ENCODE data around the gene HECA. TPM values are rescaled to one million over a fixed set of nuclear protein-coding genes. Genes with fewer than 3 reads are reported as not detected.
"Not testable (repeated sequence)": the region's sequence is repeated elsewhere in the genome, so short reads cannot be mapped to it uniquely, and the experiment has no call there.

Gene HECA
- polyA plus RNA-seq, 4 donors: 11.6 to 33.9 (median 17.0) TPM

GRCh38 chr6:139212460-139212859 lies 77.6 kb downstream of the HECA start:
- 100% methylated on average over 1 of the region's 2 CpGs; no CpG with 5 or more reads in 2 of the 3 donors for WGBS, 3 donors
- not testable (repeated sequence) for FAIRE-seq

DNA sequence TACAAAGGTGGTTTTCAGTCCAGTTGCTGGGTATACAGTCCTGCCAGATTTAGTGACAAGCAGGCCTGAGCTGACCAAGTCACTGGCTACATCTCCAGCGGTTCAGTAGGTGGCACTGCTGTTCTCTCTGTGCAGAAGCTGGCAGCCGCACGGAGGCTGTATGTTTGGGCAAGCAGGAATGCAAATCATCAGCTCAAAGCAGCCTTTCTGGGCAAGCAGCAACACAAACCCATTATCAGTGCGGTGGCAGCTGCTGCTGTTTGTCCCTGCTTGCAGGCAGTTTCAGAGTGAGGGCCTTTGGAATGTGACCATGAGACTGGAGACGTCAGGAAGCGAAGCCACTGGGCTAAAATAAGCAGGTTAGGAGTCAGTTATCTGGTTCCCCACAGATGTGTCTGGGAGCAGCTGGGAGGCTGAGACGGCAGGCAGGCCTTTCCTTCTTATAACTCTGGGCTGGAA lies 84.4 kb downstream of the HECA start:
- DNase-seq (peak; percentile 81 to 87), FAIRE-seq (no peak)
- peaks cover 0 to 5% (median 0%) of the 10 kb centered on the region in 3 donors for H3K4me1 ChIP-seq (ENCODE audit: control insufficient read depth in 3 of 3, insufficient read depth in 2 of 3, low read depth in 1 of 3, low read length in 2 of 3)

More at GRCh38 chr6:139212460-139212859, 77.6 kb downstream of the HECA start:
- H3K36me3 ChIP-seq (ENCODE audit: control insufficient read depth in 3 of 3, insufficient read depth in 2 of 3, low read depth in 1 of 3, low read length in 3 of 3); H3K4me3 ChIP-seq (ENCODE audit: low read depth in 1 of 3, low read length in 3 of 3); H3K27me3 ChIP-seq (ENCODE audit: control insufficient read depth in 3 of 3, insufficient read depth in 3 of 3, low read length in 3 of 3); DNase-seq; H3K9me3 ChIP-seq (ENCODE audit: control insufficient read depth in 2 of 2, insufficient read depth in 1 of 2, low read depth in 1 of 2, low read length in 1 of 2); H3K4me1 ChIP-seq (ENCODE audit: control insufficient read depth in 3 of 3, insufficient read depth in 2 of 3, low read depth in 1 of 3, low read length in 2 of 3); H3K27ac ChIP-seq (ENCODE audit: low read depth in 1 of 3, low read length in 2 of 3): not testable (repeated sequence)

GRCh38 chr6:139219746-139220145 lies 84.9 kb downstream of the HECA start:
- no peak for DNase-seq
- Histone ChIP-seq H3K36me3 (ENCODE audit: control insufficient read depth in 3 of 3, insufficient read depth in 2 of 3, low read depth in 1 of 3, low read length in 3 of 3) (no peaks in the 10 kb centered on the region), H3K27me3 (ENCODE audit: control insufficient read depth in 3 of 3, insufficient read depth in 3 of 3, low read length in 3 of 3) (no peaks in the 10 kb centered on the region), H3K4me1 (ENCODE audit: control insufficient read depth in 3 of 3, insufficient read depth in 2 of 3, low read depth in 1 of 3, low read length in 2 of 3) (peaks cover 0 to 5% (median 0%) of the 10 kb centered on the region in 3 donors), H3K9me3 (ENCODE audit: control insufficient read depth in 2 of 2, insufficient read depth in 1 of 2, low read depth in 1 of 2, low read length in 1 of 2) (no peaks in the 10 kb centered on the region), H3K27ac (ENCODE audit: low read depth in 1 of 3, low read length in 2 of 3) (peak overlapping the region in 1 of 3 donors; percentile 46), H3K4me3 (ENCODE audit: low read depth in 1 of 3, low read length in 3 of 3) (no peak overlapping the region)
- FAIRE-seq: no peak
- 88 to 100% (median 98%) methylated on average over 2 of the region's 2 CpGs for WGBS, 3 donors

More for the DNA sequence above, 84.4 kb downstream of the HECA start:
- no peaks in the 10 kb centered on the region for H3K9me3 ChIP-seq (ENCODE audit: control insufficient read depth in 2 of 2, insufficient read depth in 1 of 2, low read depth in 1 of 2, low read length in 1 of 2)
- peak overlapping the region in 1 of 3 donors; percentile 46 for H3K27ac ChIP-seq (ENCODE audit: low read depth in 1 of 3, low read length in 2 of 3)
- WGBS, 3 donors: 5 to 12% (median 6%) methylated on average over 7 of the region's 7 CpGs
- H3K27me3 ChIP-seq (ENCODE audit: control insufficient read depth in 3 of 3, insufficient read depth in 3 of 3, low read length in 3 of 3): no peaks in the 10 kb centered on the region
- no peak overlapping the region for H3K4me3 ChIP-seq (ENCODE audit: low read depth in 1 of 3, low read length in 3 of 3)
- no peaks in the 10 kb centered on the region for H3K36me3 ChIP-seq (ENCODE audit: control insufficient read depth in 3 of 3, insufficient read depth in 2 of 3, low read depth in 1 of 3, low read length in 3 of 3)

DNA sequence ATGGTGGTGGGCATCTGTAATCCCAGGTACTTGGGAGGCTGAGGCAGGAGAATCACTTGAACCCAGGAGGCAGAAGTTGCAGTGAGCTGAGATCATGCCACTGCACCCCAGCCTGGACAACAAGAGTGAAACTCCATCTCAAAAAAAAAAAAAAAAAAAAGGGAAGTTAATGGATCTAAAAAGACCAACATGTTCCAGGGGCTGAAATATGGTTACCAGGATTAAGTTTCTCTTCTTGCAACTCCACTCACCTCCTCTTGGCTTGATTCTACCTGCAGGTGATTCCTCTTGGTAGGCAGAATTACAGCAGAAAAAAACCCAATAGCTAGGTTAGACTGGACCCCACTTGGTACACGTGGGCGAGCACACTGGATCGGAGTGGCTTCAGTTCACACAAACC lies 93.5 kb downstream of the HECA start:
- H3K4me1 ChIP-seq (ENCODE audit: control insufficient read depth in 3 of 3, insufficient read depth in 2 of 3, low read depth in 1 of 3, low read length in 2 of 3); H3K27ac ChIP-seq (ENCODE audit: low read depth in 1 of 3, low read length in 2 of 3); H3K4me3 ChIP-seq (ENCODE audit: low read depth in 1 of 3, low read length in 3 of 3); DNase-seq; FAIRE-seq; H3K36me3 ChIP-seq (ENCODE audit: control insufficient read depth in 3 of 3, insufficient read depth in 2 of 3, low read depth in 1 of 3, low read length in 3 of 3); H3K9me3 ChIP-seq (ENCODE audit: control insufficient read depth in 2 of 2, insufficient read depth in 1 of 2, low read depth in 1 of 2, low read length in 1 of 2); H3K27me3 ChIP-seq (ENCODE audit: control insufficient read depth in 3 of 3, insufficient read depth in 3 of 3, low read length in 3 of 3): not testable (repeated sequence)
- WGBS, 3 donors: 94 to 97% (median 96%) methylated on average over 3 of the region's 3 CpGs

Other genes starting within 250 kb of the HECA start
- 10 to 100 TPM; 18.7 to 47.1 (median 21.8) TPM for gene REPS1, start 146.8 kb upstream of the HECA start, polyA plus RNA-seq
- 100 to 1,000 TPM; 106 to 227 (median 147) TPM for gene ABRACL, start 106.3 kb upstream of the HECA start, polyA plus RNA-seq
- 1 to 10 TPM in 1 of 4 donors, under 1 TPM in 2, not detected in 1; 0.27 to 1.0 (median 0.54) TPM for gene TXLNB, start 156.9 kb downstream of the HECA start, polyA plus RNA-seq
- gene CITED2, start 239.6 kb downstream of the HECA start, polyA plus RNA-seq: 100 to 1,000 TPM in 1 of 4 donors, 10 to 100 TPM in 3; 21.1 to 105 (median 31.5) TPM